H9 (cell line): ENCODE measurements around the gene MSS51. TPM values are rescaled to one million over a fixed set of nuclear protein-coding genes. Genes with fewer than 3 reads are reported as not detected.
A peak's percentile ranks its signal among the peaks of the same experiment; 100 is the strongest.

ENCODE experiments used
- DNase-seq: peaks from one replicate; pipeline ENCODE4 v3.0.0-alpha.2; 2017
- H2AFZ ChIP-seq: one replicate; pipeline ENCODE4 v1.6.1; 2013; ENCODE audit warnings: mild to moderate bottlenecking, low read length, control low read depth, moderate library complexity
- H2AK5ac ChIP-seq: 2 replicates; pipeline ENCODE4 v1.6.1; 2013; ENCODE audit warnings: low read length, control low read depth, mixed read lengths; ENCODE audit not compliant: insufficient read length
- H2BK120ac ChIP-seq: one replicate; pipeline ENCODE4 v1.6.1; 2013; ENCODE audit warnings: low read depth, mild to moderate bottlenecking, low read length, control low read depth, inconsistent platforms; ENCODE audit not compliant: poor library complexity, severe bottlenecking
- H2BK12ac ChIP-seq: 2 replicates; pipeline ENCODE4 v1.6.1; 2013; ENCODE audit warnings: low read length, control low read depth, mixed read lengths, low read depth; ENCODE audit not compliant: insufficient read length
- H2BK15ac ChIP-seq: 2 replicates; pipeline ENCODE4 v1.6.1; 2013; ENCODE audit warnings: low read depth, low read length, control low read depth
- H2BK20ac ChIP-seq: one replicate; pipeline ENCODE4 v1.6.1; 2013; ENCODE audit warnings: low read depth, mild to moderate bottlenecking, low read length, control low read depth, inconsistent platforms; ENCODE audit not compliant: poor library complexity, severe bottlenecking
- H2BK5ac ChIP-seq: 2 replicates; pipeline ENCODE4 v1.6.1; 2013; ENCODE audit warnings: low read length, control low read depth, mixed read lengths; ENCODE audit not compliant: insufficient read length
- H3K14ac ChIP-seq: 2 replicates; pipeline ENCODE4 v1.6.1; 2013; ENCODE audit warnings: low read length, control low read depth; ENCODE audit not compliant: insufficient read depth
- H3K18ac ChIP-seq: 2 replicates; pipeline ENCODE4 v1.6.1; 2013; ENCODE audit warnings: low read depth, mild to moderate bottlenecking, mixed read lengths, low read length, control low read depth; ENCODE audit not compliant: insufficient read length
- H3K23ac ChIP-seq: 2 replicates; pipeline ENCODE4 v1.6.1; 2013; ENCODE audit warnings: low read length, control low read depth, mixed read lengths, low read depth; ENCODE audit not compliant: insufficient read length
- H3K23me2 ChIP-seq: 2 replicates; pipeline ENCODE4 v1.6.1; 2013; ENCODE audit warnings: low read depth, mild to moderate bottlenecking, mixed read lengths, low read length, control low read depth; ENCODE audit not compliant: insufficient read length, poor library complexity, severe bottlenecking
- H3K27ac ChIP-seq: 2 replicates; pipeline ENCODE4 v1.5.1; 2013; ENCODE audit warnings: low read length, control low read depth, mixed read lengths, low read depth; ENCODE audit not compliant: insufficient read length
- H3K27me3 ChIP-seq: 2 replicates; pipeline ENCODE4 v1.6.1; 2013; ENCODE audit warnings: low read length, control low read depth, inconsistent platforms; ENCODE audit not compliant: insufficient read depth
- H3K4ac ChIP-seq: 2 replicates; pipeline ENCODE4 v1.6.1; 2013; ENCODE audit warnings: low read depth, mild to moderate bottlenecking, control low read depth, inconsistent platforms, low read length, moderate library complexity
- H3K4me1 ChIP-seq: 2 replicates; pipeline ENCODE4 v1.6.1; 2013; ENCODE audit warnings: low read length, control low read depth, inconsistent platforms; ENCODE audit not compliant: insufficient read depth
- H3K4me2 ChIP-seq: 2 replicates; pipeline ENCODE4 v1.6.1; 2013; ENCODE audit warnings: low read length, control low read depth, mixed read lengths; ENCODE audit not compliant: insufficient read length, insufficient read depth
- H3K56ac ChIP-seq: 2 replicates; pipeline ENCODE4 v1.6.1; 2013; ENCODE audit warnings: low read depth, mild to moderate bottlenecking, mixed read lengths, low read length, control low read depth; ENCODE audit not compliant: insufficient read length
- H3K79me1 ChIP-seq: 2 replicates; pipeline ENCODE4 v1.6.1; 2013; ENCODE audit warnings: low read depth, mild to moderate bottlenecking, moderate library complexity, low read length, control low read depth, inconsistent platforms; ENCODE audit not compliant: insufficient read depth, poor library complexity, severe bottlenecking
- H3K79me2 ChIP-seq: 2 replicates; pipeline ENCODE4 v1.6.1; 2013; ENCODE audit warnings: low read length, control low read depth, inconsistent platforms; ENCODE audit not compliant: insufficient read depth
- H3K9ac ChIP-seq: 2 replicates; pipeline ENCODE4 v1.6.1; 2013; ENCODE audit warnings: low read length, control low read depth, mixed read lengths; ENCODE audit not compliant: insufficient read length; ENCODE audit errors: extremely low read depth
- H3K9me3 ChIP-seq: one replicate; pipeline ENCODE4 v1.6.1; 2013; ENCODE audit warnings: low read depth, low read length, inconsistent platforms; ENCODE audit not compliant: control insufficient read depth
- H3T11ph ChIP-seq: one replicate; pipeline ENCODE4 v1.6.1; 2013; ENCODE audit warnings: mild to moderate bottlenecking, low read length, control low read depth, inconsistent platforms
- H4K20me1 ChIP-seq: one replicate; pipeline ENCODE4 v1.6.1; 2013; ENCODE audit not compliant: control insufficient read depth, insufficient read length, insufficient read depth
- H4K5ac ChIP-seq: 2 replicates; pipeline ENCODE4 v1.6.1; 2013; ENCODE audit warnings: low read depth, mild to moderate bottlenecking, mixed read lengths, low read length, control low read depth; ENCODE audit not compliant: insufficient read length
- H4K8ac ChIP-seq: replicated peaks from 2 replicates; pipeline ENCODE4 v1.6.1; 2013; ENCODE audit warnings: low read length, control low read depth, mixed read lengths, low read depth; ENCODE audit not compliant: insufficient read length
- H4K91ac ChIP-seq: 2 replicates; pipeline ENCODE4 v1.6.1; 2013; ENCODE audit warnings: low read depth, mild to moderate bottlenecking, moderate library complexity, mixed read lengths, low read length, control low read depth; ENCODE audit not compliant: insufficient read length
- H3K27ac Mint-ChIP-seq, 3 experiments: 2 replicates in 2 of 3; 3 replicates in 1 of 3; pipeline ENCODE4 v1.8.0; 2020 to 2021; ENCODE audit warnings: mixed read lengths in 3 of 3, mild to moderate bottlenecking in 1 of 3, moderate library complexity in 1 of 3
- H3K27me3 Mint-ChIP-seq: 2 replicates; pipeline ENCODE4 v1.8.0; 2021; ENCODE audit warnings: low read depth, mild to moderate bottlenecking, moderate library complexity, mixed read lengths
- H3K36me3 Mint-ChIP-seq, 3 experiments: 2 replicates in 2 of 3; 3 replicates in 1 of 3; pipeline ENCODE4 v1.8.0; 2020 to 2021; ENCODE audit warnings: low read depth in 3 of 3, mixed read lengths in 3 of 3; ENCODE audit not compliant: insufficient read depth in 1 of 3
- H3K4me1 Mint-ChIP-seq, 2 experiments: 2 replicates each; pipeline ENCODE4 v1.8.0; 2020; ENCODE audit warnings: mixed read lengths in 2 of 2
- H3K4me3 Mint-ChIP-seq, 2 experiments: 2 replicates in 1 of 2; 3 replicates in 1 of 2; pipeline ENCODE4 v1.8.0; 2020 to 2021; ENCODE audit warnings: mild to moderate bottlenecking in 2 of 2, mixed read lengths in 2 of 2, moderate library complexity in 1 of 2
- H3K9me3 Mint-ChIP-seq, 2 experiments: 2 replicates in 1 of 2; 3 replicates in 1 of 2; pipeline ENCODE4 v1.8.0; 2020; ENCODE audit warnings: mild to moderate bottlenecking in 2 of 2, mixed read lengths in 2 of 2, moderate library complexity in 1 of 2
- WGBS: extraction: QIAGEN DNeasy Blood & Tissue Kit; methylation state at CpG from one replicate; pipeline ENCODE4 v1.1.7; 2013; ENCODE audit warnings: missing lambda C conversion rate, low lambda C conversion rate, mixed read lengths; ENCODE audit not compliant: insufficient read length; ENCODE audit errors: extremely low coverage; 5-methylcytosine and 5-hydroxymethylcytosine counted together
- total RNA-seq: library from RNA; stranded (reverse); gene quantifications from 2 replicates; pipeline ENCODE4 v1.2.1, GENCODE V29; 2021
- TF ChIP-seq, protein P1 (sequence below): fragments of 200-600 bp; sonication (generic); conservative IDR thresholded peaks from 3 replicates; pipeline ENCODE4 v1.8.0; 2021; ENCODE audit warnings: antibody characterized with exemption, mild to moderate bottlenecking

MSS51 gene
- total RNA-seq, 1 experiment from 2014 or later: 1.9 TPM

DNA sequence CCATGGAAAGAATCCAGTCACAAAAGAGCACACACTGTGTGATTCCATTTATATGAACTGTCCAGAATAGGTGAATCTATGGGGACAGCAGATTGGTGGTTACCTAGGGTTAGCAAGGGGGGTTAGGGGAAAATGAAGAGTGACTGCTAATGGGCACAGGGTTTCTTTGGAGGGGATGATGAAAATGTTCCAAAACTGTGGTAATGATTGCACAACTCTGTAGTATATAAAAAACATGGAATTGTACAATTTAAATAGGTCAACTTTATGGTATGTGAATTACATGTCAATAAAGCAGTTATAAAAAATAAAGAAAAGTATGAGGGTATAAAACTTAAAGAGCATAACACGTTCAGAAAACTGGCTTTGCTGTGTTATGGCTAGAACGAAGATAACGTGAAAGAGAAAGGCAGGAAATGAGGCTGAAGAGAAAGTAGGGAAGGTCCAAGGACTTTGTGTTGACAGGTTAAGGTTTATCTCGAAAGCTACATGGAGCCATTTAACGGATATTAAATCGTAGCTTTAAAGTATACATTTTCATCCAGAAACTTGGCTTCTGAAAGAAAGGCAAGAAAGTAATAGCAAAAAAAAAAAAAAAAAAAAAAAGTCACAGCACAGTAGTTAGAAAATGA, 26.4 kb upstream of the MSS51 start:
- Mint-ChIP-seq H3K9me3 (no peaks in the 10 kb centered on the region), H3K27ac (0 out of 7 replicates have a peak overlapping the region, but pooled peaks of 1 of the 3 experiments have one; percentile 0), H3K4me1 (peaks cover 3 to 6% of the 10 kb centered on the region in 2 experiments; a peak in 3 of 4 replicates), H3K27me3 (no peaks in the 10 kb centered on the region), H3K36me3 (peaks cover 0 to 24% (median 3%) of the 10 kb centered on the region in 3 experiments; a peak in 3 of 7 replicates), H3K4me3 (no peak overlapping the region)
- no peak overlapping the region for H2AFZ ChIP-seq
- no peak overlapping the region for H3K27ac ChIP-seq
- no peaks in the 10 kb centered on the region for H3K23me2 ChIP-seq
- H4K8ac ChIP-seq: no peak overlapping the region
- no CpG with 5 or more reads among the region's 6 CpGs for WGBS
- no peak overlapping the region for H2AK5ac ChIP-seq
- H2BK20ac ChIP-seq: no peak overlapping the region
- no peak overlapping the region for H4K5ac ChIP-seq
- H3K23ac ChIP-seq: no peak overlapping the region
- no peaks in the 10 kb centered on the region for H3K27me3 ChIP-seq
- H3K14ac ChIP-seq: no peak overlapping the region
- no peak overlapping the region for H3K56ac ChIP-seq
- no peak for DNase-seq
- no peaks in the 10 kb centered on the region for H3K4me1 ChIP-seq
- H3K4ac ChIP-seq: no peak overlapping the region
- no peak overlapping the region for H3T11ph ChIP-seq
- no peaks in the 10 kb centered on the region for H3K9me3 ChIP-seq
- no peak overlapping the region for H2BK5ac ChIP-seq
- H3K4me2 ChIP-seq: no peak overlapping the region
- no peaks in the 10 kb centered on the region for H4K20me1 ChIP-seq
- no peak overlapping the region for H2BK120ac ChIP-seq
- no peaks in the 10 kb centered on the region for H3K79me2 ChIP-seq
- no peak overlapping the region for H2BK12ac ChIP-seq
- no peak overlapping the region for H2BK15ac ChIP-seq
- H3K9ac ChIP-seq: no peak overlapping the region
- TF ChIP-seq, protein P1, sequence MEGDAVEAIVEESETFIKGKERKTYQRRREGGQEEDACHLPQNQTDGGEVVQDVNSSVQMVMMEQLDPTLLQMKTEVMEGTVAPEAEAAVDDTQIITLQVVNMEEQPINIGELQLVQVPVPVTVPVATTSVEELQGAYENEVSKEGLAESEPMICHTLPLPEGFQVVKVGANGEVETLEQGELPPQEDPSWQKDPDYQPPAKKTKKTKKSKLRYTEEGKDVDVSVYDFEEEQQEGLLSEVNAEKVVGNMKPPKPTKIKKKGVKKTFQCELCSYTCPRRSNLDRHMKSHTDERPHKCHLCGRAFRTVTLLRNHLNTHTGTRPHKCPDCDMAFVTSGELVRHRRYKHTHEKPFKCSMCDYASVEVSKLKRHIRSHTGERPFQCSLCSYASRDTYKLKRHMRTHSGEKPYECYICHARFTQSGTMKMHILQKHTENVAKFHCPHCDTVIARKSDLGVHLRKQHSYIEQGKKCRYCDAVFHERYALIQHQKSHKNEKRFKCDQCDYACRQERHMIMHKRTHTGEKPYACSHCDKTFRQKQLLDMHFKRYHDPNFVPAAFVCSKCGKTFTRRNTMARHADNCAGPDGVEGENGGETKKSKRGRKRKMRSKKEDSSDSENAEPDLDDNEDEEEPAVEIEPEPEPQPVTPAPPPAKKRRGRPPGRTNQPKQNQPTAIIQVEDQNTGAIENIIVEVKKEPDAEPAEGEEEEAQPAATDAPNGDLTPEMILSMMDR: no peak
- H3K79me1 ChIP-seq: no peaks in the 10 kb centered on the region
- H3K18ac ChIP-seq: no peak overlapping the region
- no peak overlapping the region for H4K91ac ChIP-seq
